WTC11 (cell line): ENCODE data around the gene BCL7C.

ENCODE experiments used
- CREM ChIP-seq: sonication (generic); formaldehyde crosslinking; IDR thresholded peaks from 2 replicates; pipeline ENCODE4 v1.8.1; 2022; ENCODE audit warnings: mild to moderate bottlenecking, missing genetic modification reagents, moderate library complexity
- ZNF317 ChIP-seq: sonication (generic); formaldehyde crosslinking; IDR thresholded peaks from 2 replicates; pipeline ENCODE4 v1.8.1; 2023; ENCODE audit warnings: low read depth, mild to moderate bottlenecking, moderate library complexity, missing genetic modification reagents, borderline replicate concordance
- TF ChIP-seq, protein P1 (sequence below): fragments of 200-600 bp; IDR thresholded peaks from 2 replicates; pipeline ENCODE4 v1.8.0; 2022; ENCODE audit warnings: antibody characterized with exemption
- TF ChIP-seq, protein P2 (sequence below): sonication (generic); formaldehyde crosslinking; IDR thresholded peaks from 2 replicates; pipeline ENCODE4 v1.8.0; 2023; ENCODE audit warnings: missing genetic modification reagents
- TF ChIP-seq, protein P3 (sequence below): sonication (generic); formaldehyde crosslinking; IDR thresholded peaks from 2 replicates; pipeline ENCODE4 v1.8.0; 2022; ENCODE audit warnings: mild to moderate bottlenecking, missing genetic modification reagents

DNA sequence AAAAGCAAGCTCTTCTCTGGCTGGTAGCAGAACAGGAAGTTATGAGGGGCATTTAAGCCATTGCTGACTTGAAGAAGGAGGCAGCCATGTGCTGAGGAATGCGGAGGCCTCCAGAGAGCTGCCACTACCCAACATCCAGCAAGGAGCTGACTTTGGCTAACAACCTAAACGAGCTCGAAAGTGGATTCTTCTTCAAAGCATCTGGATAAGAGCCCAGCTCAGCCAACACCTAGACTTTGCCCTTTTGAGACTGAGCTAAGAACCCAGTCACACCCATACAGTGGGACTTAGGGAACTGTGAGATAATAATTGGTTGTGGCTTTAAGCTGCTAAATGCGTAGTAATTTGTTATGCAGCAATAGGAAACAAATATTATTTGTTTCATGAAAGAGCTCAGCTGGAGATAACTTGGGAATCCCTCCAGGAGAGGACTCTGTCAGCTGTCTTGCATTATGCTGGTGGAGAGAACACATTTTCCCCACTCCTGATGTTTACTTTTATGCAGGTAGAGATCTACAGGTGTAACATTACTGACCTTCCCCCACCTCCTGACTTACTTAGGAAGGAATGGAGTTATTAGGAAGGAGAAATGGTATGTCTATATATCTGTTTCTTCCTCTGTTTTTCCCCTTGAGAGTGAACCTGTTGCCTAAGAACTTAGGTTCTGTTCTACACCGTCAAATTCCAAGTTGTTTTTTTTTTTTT, 54.2 kb downstream of the BCL7C start:
- TF ChIP-seq, protein P1, sequence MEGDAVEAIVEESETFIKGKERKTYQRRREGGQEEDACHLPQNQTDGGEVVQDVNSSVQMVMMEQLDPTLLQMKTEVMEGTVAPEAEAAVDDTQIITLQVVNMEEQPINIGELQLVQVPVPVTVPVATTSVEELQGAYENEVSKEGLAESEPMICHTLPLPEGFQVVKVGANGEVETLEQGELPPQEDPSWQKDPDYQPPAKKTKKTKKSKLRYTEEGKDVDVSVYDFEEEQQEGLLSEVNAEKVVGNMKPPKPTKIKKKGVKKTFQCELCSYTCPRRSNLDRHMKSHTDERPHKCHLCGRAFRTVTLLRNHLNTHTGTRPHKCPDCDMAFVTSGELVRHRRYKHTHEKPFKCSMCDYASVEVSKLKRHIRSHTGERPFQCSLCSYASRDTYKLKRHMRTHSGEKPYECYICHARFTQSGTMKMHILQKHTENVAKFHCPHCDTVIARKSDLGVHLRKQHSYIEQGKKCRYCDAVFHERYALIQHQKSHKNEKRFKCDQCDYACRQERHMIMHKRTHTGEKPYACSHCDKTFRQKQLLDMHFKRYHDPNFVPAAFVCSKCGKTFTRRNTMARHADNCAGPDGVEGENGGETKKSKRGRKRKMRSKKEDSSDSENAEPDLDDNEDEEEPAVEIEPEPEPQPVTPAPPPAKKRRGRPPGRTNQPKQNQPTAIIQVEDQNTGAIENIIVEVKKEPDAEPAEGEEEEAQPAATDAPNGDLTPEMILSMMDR = no peak
- TF ChIP-seq CREM (no peak), ZNF317 (no peak)
- TF ChIP-seq, protein P2, sequence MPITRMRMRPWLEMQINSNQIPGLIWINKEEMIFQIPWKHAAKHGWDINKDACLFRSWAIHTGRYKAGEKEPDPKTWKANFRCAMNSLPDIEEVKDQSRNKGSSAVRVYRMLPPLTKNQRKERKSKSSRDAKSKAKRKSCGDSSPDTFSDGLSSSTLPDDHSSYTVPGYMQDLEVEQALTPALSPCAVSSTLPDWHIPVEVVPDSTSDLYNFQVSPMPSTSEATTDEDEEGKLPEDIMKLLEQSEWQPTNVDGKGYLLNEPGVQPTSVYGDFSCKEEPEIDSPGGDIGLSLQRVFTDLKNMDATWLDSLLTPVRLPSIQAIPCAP = no peak
- TF ChIP-seq, protein P3, sequence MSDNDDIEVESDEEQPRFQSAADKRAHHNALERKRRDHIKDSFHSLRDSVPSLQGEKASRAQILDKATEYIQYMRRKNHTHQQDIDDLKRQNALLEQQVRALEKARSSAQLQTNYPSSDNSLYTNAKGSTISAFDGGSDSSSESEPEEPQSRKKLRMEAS (CRISPR knock-in tag) = no peak
